Measurements from ENCODE around the gene GAS2.

DNA sequence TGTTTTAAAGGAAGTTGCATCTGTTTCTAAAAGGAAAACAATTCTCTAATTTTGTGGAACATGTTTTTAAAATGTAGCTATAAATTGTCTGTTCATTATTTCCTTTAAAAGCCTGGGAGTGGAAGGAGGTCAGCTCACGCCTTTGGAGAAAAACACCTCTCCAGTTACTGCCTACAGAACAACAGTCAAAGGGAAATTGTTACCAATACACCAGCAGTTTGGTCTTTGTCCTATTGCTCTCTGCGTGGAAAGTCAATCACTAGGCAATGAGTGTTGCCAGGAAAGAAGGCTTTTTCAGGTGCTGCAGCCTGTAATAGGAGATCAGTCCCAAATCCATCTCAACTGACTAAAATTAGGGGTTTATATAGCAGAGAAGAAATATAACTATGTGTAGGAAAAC, 141.0 kb downstream of the GAS2 start:
- TF ChIP-seq CTCF (IDR thresholded peaks at IDR 0.05) (no peak), EP300 (IDR thresholded peaks at IDR 0.05) (no peak)
